ENCODE results near the gene PNKD. TPM values are rescaled to one million over a fixed set of nuclear protein-coding genes. Genes with fewer than 3 reads are reported as not detected.
A peak's percentile ranks its signal among the peaks of the same experiment; 100 is the strongest.

The PNKD gene
- total and polyA plus RNA-seq, 2 of the 8 experiments (the other 6 are each of a cell fraction or from before 2014, with no cell fraction given): 43.9 to 65.4 TPM

DNA sequence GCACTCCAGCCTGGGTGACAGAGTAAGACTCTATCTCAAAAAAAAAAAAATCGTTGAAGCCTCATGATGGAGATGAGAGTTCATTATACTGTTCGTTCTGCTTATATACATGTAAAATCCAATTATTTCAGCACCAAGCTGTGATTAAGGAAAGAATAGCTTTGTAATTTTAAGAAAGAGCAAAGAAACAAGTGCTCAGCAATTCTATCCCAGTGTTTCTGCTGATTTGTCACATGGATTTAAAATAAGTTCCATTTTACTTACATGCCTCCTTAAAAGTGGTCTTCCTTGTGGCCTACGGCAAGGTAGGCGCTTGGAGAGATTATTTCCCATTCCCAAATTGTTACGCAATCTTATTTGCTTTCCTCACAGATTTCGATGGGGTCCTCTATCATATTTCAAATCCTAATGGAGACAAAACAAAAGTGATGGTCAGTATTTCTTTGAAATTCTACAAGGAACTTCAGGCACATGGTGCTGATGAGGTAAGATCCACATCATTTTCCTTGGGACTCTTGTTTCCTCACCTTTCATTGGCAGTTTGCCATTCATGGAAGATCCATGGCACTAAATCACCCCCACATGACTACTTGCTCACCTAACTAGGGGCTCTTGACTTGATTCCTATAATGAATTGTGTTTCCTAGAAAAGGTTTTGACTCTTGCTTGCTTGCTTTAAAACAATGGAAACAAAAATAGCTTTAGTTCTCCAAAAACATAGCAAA is 41.8 kb upstream of the PNKD start:
- H3K23ac ChIP-seq (ENCODE audit: insufficient read length): no peak overlapping the region
- no peak overlapping the region for H3K27ac ChIP-seq (ENCODE audit: low read depth, low read length)
- no peak overlapping the region for H4K5ac ChIP-seq (ENCODE audit: insufficient read length, low read depth, low read length)
- CTCF ChIA-PET (ENCODE audit: partially characterized antibody): interaction anchor here (0.6 to 3.0 kb wide), 5 partner anchors 8 to 259 kb away, joined by 3 to 14 read pairs (median 6); no protein-coding TSS in a partner anchor
- H3K4me1 ChIP-seq (replicated peaks in 1 of 4; ENCODE audit: control insufficient read depth in 3 of 4, insufficient read depth in 4 of 4, low read length in 3 of 4): no peaks in the 10 kb centered on the region
- H2BK15ac ChIP-seq (ENCODE audit: low read length): no peak overlapping the region
- H3K14ac ChIP-seq (ENCODE audit: insufficient read length): no peak overlapping the region
- H3K4me2 ChIP-seq (ENCODE audit: insufficient read depth in 1 of 2, low read depth in 2 of 2, low read length in 2 of 2): no peak overlapping the region
- no peak overlapping the region for H4K8ac ChIP-seq (ENCODE audit: extremely low read depth, insufficient read depth, low read length)
- H3K4me3 ChIP-seq (ENCODE audit: extremely low read depth in 1 of 4, insufficient read depth in 2 of 4, low read depth in 3 of 4, low read length in 4 of 4): no peak overlapping the region
- no peak overlapping the region for H2BK20ac ChIP-seq (ENCODE audit: low read length)
- no peak overlapping the region for H4K91ac ChIP-seq (replicated peaks; ENCODE audit: insufficient read length, low read length)
- no peak overlapping the region for H3K9ac ChIP-seq (replicated peaks in 1 of 4; ENCODE audit: extremely low read depth in 1 of 4, low read depth in 3 of 4, low read length in 3 of 4)
- H3K27me3 ChIP-seq (replicated peaks in 1 of 4; ENCODE audit: control insufficient read depth in 3 of 4, extremely low read depth in 1 of 4, insufficient read depth in 3 of 4, low read length in 3 of 4): no peaks in the 10 kb centered on the region
- peaks cover 0 to 22% of the 10 kb centered on the region in 2 experiments; a peak in 3 of 4 replicates for H3K79me2 ChIP-seq (ENCODE audit: control insufficient read depth in 1 of 2, insufficient read depth in 2 of 2, low read length in 2 of 2)
- no peak overlapping the region for H2AK5ac ChIP-seq (ENCODE audit: low read depth, low read length)
- TF ChIP-seq SIN3A (conservative IDR thresholded peaks at IDR 0.05 in 1 of 2, IDR thresholded peaks at IDR 0.05 in 1 of 2; ENCODE audit: low read depth in 1 of 2, low read length in 2 of 2) (no peak), CEBPB (IDR thresholded peaks at IDR 0.05; ENCODE audit: low read depth, low read length) (peak; percentile 89; the same call in 1 of the 2 replicates)
- no peak overlapping the region for H2BK12ac ChIP-seq (ENCODE audit: low read depth, low read length)
- WGBS, 2 experiments (ENCODE audit: extremely low coverage in 1 of 2, insufficient coverage in 1 of 2, insufficient read length in 1 of 2, insufficient replicate concordance in 2 of 2, low coverage in 1 of 2, low lambda C conversion rate in 2 of 2, missing lambda C conversion rate in 1 of 2): 96% methylated on average over 6 of the region's 6 CpGs; no CpG with 5 or more reads in 1 of the 2 experiments
- no peaks in the 10 kb centered on the region for H3K79me1 ChIP-seq (ENCODE audit: low read depth, low read length)
- peaks cover under 1 to 5% of the 10 kb centered on the region in 2 experiments for H4K20me1 ChIP-seq (replicated peaks in 1 of 2; ENCODE audit: control insufficient read depth in 1 of 2, insufficient read depth in 2 of 2, low read length in 2 of 2)
- no peak overlapping the region for H3K18ac ChIP-seq (ENCODE audit: extremely low read depth, low read length)
- POLR2A ChIA-PET (ENCODE audit: partially characterized antibody): interaction anchor here (0.6 to 2.2 kb wide), 6 partner anchors 15 to 1321 kb away, joined by 3 to 7 read pairs (median 6); partner anchors contain the start of gene GPBAR1
- H3K56ac ChIP-seq (replicated peaks; ENCODE audit: insufficient read length, low read depth, low read length): no peak overlapping the region
- DNase-seq (ENCODE audit: low read depth in 1 of 2, low spot score in 2 of 2) (no peak), FAIRE-seq (no peak)
- H2AFZ ChIP-seq (ENCODE audit: low read length): no peak overlapping the region
- no peak overlapping the region for H2BK5ac ChIP-seq (ENCODE audit: low read depth, low read length)
- no peaks in the 10 kb centered on the region for H3K23me2 ChIP-seq (ENCODE audit: low read depth, low read length)
- H3K9me3 ChIP-seq (ENCODE audit: insufficient read depth in 2 of 2, low read depth in 1 of 2, low read length in 1 of 2): no peaks in the 10 kb centered on the region
- H2BK120ac ChIP-seq (replicated peaks; ENCODE audit: low read depth, low read length): no peak overlapping the region
- H3K4ac ChIP-seq (replicated peaks; ENCODE audit: insufficient read length, low read depth, low read length): no peak overlapping the region
- H3K36me3 ChIP-seq (ENCODE audit: control insufficient read depth in 2 of 4, insufficient read depth in 4 of 4, low read length in 3 of 4): peaks cover 17 to 73% (median 48%) of the 10 kb centered on the region in 4 experiments
